DMS 273 (cell line): ENCODE results near the gene TNFAIP8L3.
"Not testable (repeated sequence)": the region's sequence is repeated elsewhere in the genome, so short reads cannot be mapped to it uniquely, and the experiment has no call there.

ENCODE experiments used
- DNase-seq: peaks from one replicate; lab custom pipeline; 2025; ENCODE audit not compliant: unreplicated experiment; lab: John Stamatoyannopoulos, UW

TNFAIP8L3 gene

DNA sequence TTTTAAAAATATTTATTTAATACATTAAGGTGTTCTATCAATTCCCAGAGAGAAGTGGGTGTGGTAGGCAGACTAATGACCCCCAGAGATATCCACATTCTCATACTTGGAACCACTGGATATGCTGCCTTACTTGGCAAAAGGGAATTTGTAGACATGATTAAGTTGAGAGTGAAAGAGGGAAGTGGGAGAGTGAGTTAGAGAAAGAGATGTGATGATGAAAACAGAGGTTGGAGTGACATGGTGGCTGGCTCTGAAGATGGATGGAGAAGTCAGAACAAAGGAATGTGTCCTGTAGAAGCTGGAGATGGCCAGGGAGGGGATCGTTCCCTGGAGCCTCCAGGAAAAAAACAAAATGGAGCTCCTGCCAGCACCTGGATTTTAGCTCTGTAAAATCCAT is 32.0 kb downstream of the TNFAIP8L3 start:
- no peak for DNase-seq

DNA sequence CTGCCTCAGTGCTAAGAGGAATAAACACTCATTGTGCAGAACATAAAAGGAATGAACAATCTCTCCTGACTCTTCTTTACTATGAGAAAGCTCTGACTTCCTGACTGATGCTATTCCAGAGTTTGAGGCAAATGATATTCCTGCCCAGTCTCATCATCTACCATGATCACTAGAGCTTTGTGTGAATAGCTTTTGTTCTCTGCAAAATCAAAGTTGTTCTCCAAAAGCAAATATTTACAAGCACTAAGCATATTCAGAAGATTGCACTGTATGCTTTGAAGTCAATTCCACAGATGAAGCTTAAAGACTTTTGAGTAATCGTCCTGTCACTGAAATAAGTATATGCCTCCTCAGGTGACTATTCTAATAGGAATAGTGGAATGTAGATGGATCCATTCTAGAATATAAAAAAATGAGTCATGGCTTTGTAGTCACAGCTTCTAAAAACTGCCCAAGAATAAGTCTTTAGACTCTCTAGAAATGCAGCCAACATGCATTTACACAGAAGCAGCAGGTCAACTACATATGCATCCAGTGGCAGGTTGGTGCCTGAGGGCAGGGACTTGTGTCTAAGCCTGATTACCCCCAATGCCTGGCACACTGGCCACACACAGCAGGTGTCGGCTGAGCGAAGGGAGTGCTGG is 34.6 kb downstream of the TNFAIP8L3 start:
- DNase-seq, result no peak

DNA sequence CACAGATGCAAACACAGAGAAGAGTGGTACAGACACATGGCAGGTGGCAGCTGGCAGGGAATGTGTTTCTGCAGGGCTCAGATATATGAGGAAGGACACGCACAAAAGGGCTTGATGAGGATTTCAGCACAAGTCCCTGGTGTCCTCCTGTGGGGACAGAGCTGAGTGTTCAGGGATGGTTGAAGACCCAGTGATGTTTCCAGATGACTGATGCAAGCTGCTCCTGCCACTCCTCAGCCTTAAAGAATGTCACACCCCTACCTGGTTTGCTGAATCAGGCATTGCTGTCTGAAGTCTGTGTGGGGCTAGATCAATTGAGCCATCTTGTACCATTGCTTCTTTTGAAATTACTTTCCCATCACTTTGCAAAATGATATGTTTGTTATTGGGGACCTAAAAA is 40.2 kb downstream of the TNFAIP8L3 start:
- peak; percentile 5 for DNase-seq

DNA sequence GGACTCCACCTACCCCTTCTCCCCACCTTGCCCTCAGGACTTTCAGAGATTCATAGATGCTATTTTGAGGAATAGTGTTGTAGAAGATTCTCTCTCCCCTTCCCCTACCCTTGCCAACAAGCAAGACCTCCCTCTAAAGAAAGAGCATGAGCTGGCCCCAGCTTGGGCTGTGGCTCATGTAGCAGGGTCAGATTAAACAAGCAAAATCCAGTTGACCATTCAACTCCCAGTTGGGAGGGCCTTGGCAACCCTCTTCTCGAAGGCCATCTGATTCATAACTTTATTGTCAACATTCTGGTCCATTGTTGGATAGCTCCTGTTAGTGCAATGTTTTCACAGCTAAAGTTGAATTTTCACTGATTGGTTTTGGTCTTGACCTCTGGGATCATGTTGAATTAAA is 41.1 kb downstream of the TNFAIP8L3 start:
- DNase-seq, result no peak

DNA sequence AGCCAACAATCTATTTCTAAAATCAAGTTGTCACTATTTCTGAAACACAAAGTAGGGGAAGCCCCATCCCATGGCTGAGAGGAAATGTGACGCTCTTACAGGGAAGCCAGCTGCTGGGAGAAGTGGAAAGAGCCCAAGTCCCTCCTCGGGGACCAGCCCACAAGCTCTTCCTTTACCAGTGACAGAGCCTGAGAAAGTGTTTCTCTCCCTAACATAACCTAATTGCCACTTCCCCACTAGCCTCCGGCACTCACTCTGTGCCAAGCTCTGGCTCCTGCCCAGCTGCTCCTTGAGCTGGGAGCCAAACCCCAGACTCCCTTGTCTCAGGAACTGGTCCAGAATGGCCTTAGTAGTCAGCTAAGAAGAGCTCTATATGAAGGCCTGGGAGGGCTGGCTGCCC is 42.9 kb downstream of the TNFAIP8L3 start:
- DNase-seq, result peak; percentile 65

DNA sequence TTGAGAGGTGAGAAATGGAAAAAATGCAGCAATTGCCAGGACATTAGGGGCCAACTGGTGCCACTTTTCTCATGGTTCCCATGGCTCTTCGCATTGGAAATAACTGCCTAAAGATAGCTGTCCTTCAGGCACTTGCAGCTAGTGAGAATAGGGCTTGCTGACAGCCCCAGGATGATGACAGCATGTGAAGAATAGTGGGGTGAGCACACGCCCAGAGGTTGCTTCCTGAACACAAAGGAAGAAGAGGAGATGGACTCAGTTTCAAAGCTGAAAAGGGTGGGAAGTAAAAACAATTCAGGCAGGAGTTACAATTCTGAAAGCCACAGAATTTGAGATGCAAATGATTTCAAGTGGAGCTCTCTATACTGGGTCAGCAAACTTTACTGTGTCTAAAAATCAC is 45.6 kb downstream of the TNFAIP8L3 start:
- DNase-seq, result no peak

DNA sequence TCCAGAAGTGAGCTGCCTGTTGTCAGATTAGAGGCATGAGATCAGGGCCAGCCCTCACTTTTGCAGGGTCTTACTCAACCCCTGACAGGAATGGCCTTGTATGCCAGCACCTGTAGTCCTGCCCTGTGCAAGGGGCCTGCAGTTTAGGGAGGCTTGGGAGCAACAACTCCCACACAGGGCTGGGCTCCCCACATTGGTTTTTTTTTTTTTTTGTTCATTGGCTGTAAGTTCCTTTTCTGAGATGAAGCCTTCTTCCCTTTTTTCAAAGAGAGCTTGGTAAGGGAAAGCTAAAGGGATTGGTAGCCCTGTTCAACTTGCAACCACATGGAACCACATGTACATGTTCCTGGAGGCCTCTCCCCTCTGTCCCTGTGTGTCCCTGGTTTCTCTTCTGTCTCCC is 46.4 kb downstream of the TNFAIP8L3 start:
- DNase-seq, result no peak

DNA sequence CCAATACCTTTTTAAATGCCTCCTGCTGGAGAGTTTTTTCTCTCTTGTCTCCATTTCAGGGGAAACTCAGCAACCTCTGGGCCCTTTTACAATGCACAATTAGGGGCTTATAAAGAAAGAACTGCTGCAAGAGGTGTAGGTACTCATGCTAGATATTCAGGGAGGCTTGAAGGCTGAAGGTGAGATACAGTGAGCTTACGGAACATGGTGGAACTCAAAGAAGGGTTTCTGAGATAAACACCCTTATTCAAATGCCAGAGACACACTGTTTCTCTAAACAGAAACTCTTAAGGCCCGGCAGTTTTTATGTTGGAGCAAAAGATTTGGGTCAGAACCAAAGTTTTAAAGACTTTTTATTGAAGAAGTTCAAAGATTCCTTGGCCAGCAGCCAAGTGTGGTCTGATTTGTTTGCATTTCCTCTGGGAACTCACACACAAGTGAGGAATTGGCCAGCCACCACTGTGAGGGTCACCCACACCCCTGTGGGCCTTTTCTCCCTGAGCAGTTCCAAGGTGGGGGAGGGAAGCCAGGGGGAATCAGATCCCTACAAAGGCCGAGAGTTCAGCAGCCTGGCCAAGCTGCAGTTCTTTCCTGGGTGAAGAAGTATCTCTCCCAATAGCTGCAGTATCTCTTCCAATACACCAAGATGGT is 47.8 kb downstream of the TNFAIP8L3 start:
- DNase-seq, result no peak

DNA sequence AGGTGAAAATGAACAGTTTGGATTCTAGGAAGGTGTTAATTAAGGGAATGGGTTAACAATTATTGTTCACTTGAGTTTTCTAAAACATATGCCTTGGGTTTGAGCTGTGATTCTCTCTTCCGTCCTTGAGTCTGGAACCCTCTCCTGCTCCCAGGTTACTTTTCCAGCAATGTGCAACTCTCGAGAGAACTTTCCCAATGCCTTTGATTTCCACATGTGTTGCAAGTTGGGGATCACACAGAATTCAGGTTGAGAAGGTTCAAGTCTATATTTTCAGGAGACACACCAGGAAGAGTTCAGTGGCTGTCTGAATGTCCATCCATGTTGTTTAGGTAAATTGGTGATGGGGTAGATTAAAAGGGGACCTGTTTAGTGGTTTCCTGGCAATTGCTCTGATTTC is 48.7 kb downstream of the TNFAIP8L3 start:
- DNase-seq, result no peak

DNA sequence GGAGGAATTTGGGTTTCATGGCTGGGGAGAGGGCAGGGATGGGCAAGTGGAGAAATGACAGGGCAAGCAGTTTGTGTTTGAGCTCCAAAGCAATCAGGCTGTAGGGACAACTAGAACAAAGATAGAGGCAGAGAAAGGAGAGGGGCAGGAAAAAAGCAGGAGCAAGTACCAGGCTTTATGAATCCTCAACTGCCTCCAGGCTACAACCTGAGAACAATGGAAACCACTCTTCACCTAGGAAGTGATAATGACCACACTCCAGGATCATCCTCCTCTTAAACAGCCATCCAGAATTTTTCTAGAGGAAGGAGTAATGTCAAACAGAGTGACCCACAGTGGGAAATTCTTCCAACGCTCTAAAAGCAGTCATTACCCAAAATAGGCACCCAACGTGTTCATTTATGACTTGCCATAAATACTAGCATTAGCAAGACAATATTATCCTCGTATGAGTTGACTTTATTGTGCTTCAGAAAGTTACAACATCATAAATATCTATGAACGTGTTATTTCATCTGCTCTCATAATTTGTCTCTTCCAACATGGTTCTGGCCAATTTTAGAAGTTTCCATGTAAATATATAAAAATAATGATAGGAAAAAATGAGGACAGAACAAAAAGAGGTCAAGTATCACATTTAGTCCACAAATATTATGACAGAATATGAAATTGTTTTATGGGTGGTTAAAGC is 50.5 kb downstream of the TNFAIP8L3 start:
- no peak for DNase-seq

DNA sequence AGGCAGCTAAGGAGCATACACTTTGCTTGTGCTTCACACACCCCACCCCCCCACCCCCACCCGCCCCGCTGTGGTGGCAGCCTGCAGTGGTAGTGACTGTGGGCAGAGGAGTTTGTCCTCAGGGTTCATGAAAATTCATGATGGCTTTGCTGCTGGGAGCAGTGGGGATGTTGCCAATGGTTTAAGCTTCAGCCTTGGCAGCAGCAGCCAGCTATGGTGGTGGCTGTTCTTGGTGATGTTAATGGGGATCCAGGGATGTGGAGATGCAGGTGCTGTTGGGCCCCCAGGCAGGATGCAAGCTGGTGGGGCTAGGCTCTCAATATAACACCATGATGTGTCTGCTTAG is 55.8 kb downstream of the TNFAIP8L3 start:
- DNase-seq, result no peak

DNA sequence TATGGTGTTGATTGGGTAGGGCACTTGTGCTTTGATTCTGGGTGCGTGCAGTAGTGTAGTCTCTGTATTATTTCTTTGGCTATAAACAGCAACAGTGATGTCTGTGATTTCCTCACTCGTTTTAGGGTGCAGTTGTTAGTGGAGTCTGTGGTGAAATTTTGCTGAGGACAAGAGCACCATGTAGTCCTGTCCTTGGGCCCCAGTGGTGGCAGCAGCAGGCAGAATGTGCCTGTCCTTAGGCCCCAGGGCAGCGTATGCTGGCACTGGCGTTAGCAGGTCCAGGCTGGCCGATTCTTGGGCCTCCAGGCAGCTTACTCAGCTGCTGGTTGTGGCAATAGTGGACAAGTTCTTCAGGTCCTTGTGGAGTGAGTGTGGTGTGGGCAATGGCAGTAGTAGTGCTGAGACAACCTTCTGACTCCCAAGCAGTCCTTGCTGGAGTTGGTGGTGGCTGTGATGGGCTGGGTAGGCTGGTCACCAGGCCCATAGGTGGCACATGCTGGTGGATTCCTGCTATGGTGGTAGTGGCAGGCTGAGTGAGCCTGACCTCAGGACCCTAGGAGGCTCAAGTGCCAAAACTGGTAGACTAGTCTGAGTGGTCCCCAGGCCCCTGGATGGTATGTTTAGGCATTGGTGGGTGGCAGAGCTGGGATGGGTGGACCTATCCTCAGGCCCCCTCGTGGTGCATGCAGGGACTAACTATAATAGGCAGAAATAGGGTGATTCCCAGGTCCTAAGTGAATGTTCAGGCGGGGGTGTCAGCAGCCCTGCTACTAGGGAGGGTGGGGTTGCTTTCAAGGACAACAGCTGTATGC is 56.3 kb downstream of the TNFAIP8L3 start:
- DNase-seq, result no peak

DNA sequence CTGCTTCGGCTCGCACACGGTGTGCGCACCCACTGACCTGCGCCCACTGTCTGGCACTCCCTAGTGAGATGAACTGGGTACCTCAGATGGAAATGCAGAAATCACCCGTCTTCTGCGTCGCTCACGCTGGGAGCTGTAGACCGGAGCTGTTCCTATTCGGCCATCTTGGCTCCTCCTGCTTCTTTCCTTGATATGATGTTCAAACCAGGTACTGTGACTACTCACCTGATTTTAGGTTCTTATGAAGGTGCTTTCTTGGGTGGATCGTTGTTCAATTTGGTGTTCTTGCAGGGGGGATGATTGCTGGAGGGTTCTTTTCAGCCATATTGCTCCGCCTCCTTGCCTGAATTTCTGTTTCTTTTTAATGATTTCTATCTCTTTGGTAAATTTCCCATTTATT is 57.2 kb downstream of the TNFAIP8L3 start:
- DNase-seq, result not testable (repeated sequence)

DNA sequence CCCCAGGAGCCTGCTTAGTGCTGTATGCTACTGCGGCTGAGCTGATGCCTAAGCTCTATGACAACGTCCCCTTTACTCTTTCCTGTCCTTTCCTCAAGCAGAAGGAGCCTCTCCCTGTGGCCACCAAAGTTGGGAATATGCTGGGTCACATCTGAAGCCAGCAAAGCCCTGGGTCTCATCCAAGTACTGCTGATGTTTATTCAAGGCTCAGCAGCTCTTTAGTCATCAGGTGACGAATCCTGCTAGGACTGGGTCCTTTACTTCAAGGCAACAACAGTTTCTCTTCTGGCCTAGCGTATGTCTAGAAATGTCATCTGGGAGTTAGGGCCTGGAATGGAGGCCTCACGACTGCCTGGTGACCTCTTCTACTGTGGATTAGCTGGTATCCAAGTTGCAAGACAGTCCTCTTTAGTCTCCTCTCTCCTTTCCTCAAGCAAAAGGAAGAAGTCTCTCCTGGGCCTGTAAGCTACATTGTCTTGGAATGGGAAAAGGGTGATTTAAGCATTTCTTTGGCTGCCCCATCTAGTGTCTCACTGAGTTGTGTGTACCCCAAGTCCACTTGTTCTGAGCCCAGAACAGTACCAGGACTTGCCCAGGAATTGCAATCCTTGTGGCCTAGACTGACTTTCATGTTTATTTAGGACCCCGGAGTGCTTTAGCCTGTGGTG is 63.9 kb downstream of the TNFAIP8L3 start:
- no peak for DNase-seq

DNA sequence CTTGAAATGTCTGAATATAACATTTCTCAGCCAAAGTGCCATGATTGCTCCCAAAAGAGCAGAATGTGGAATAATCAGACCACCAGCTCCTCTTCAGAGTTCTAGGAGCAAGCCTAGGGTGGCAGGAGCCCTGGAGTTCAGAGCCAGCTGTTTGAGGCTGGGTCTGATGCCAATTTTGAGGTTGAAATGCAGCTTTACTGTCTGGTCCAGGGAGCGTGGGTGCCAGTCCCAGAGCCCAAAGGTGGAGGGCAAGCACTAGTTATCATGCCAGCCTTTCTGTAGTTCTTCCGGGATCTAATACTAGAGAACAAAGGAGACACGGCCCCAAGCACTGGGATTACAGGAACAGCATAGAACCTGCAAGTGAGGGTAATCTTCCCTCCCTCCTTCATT is 69.3 kb downstream of the TNFAIP8L3 start:
- peak; percentile 67 for DNase-seq

DNA sequence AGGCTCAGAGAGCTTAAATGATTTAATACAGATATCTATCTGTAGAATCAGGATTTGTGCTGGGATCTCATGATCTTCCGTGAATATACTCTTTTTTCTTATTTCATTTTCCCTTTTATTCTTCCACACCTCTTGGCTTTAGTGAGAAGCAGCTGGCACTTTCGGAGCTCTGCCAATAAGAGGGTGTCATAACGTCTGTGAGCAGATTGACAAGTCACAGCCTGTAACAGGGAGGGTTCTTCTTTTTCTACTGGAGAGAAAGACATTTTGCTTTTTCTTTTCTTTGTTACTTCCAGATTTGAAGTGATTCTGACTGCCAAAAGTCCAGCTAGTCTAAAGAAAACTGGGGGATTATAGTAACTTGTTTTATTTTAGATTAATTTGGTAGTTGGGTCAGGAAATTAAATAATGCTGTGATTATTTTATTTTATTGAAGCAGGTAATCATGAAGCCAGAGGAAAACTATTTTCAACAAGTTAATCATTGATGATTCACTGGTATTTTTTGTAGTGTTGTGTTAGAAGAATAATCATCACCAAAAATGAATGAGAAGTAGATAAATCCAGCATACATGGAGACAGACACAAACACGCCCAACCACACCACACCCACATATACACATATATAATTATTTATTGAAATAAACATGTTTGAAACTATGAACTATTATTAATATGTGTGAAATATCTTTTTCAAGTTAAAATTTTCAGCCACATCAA is 69.8 kb downstream of the TNFAIP8L3 start:
- DNase-seq, result peak; percentile 92

DNA sequence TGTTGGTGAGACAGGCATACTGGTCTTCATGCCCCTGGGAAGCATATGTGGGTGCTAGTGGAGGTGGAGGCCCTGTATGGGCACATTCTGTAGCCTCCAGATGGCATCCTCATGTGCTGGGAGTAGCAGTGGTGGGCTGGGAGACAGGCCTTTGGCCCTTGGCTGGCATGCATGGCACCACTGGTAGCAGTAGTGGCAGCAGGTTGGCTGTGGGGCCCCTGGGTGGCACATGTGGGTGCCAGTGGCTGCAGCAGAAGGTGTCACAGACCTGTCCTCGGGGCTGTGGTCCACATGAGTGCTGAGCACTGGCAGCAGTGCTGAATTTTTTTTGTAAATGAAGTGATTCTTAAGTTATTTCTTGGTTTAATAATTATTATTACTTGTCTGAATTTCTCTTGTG is 71.2 kb downstream of the TNFAIP8L3 start:
- peak; percentile 24 for DNase-seq

DNA sequence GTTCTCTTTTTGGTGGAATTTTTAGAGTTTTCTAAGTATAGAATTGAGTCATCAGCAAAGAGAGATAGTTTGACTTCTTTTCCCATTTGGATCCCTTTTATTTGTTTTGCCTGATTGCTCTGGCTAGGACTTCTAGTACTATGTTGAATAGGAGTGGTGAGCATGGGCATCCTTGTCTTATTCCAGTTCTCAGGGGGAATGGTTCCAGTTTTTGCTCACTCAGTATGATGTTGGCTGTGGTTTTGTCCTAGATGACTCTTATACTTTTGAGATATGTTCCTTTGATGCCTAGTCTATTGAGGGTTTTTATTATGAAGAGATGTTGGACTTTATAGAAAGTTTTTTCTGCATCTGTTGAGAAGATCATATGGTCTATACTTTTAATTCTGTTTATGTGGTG is 72.5 kb downstream of the TNFAIP8L3 start:
- DNase-seq, result no peak

DNA sequence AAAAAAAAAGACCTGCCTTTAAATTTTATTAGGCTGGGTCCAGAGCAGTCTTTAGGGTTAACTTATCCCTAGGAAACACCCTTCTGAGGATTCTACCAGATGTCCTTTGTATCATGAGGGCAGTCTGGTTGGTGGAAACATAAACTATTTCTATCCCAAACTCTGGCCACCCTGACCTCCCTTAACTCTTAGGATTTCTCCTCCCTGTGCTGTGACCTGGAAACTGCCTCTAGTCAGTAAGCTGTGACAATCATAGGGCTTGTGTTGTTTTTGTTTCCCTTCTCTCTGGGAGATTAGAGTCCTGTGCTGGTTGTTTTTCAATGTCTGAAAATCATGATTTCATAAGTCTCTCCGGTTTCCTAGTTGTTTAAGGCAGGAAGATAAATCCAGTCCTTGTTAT is 78.1 kb downstream of the TNFAIP8L3 start:
- DNase-seq, result no peak

DNA sequence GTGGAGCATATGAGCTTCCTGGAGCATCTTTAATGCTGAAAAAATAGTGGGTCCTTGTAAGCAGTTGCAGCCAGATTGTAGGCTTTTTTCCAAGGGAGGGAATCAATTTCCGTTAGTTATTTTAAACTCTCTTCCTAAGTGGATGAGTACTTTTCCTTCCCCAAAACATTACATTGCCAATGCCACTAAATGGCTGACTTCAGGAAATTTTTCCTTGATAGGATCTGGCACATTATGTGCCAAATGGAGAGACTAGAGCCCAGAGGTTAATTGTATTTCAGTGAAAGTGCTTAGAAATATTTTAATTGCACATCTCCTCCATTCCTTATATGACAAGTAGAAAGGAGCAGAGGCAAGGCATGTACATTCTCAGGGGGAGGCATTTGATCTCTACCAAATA is 83.5 kb downstream of the TNFAIP8L3 start:
- no peak for DNase-seq
